HepG2 (cell line): ENCODE measurements around the gene RGL1. TPM values are rescaled to one million over a fixed set of nuclear protein-coding genes. Genes with fewer than 3 reads are reported as not detected.

Experiments
- ATAC-seq: fragments of 200-7000 bp; cut with Tn5 transposase; 3 replicates; pipeline ENCODE4 v1.9.1; 2020; ENCODE audit warnings: mild to moderate bottlenecking, moderate library complexity
- BruUV-seq: library from RNA; stranded (reverse); fragments of 400-500 nt; replicated peaks from 2 replicates; lab custom pipeline; 2021; lab: Mats Ljungman, UMichigan
- CTCF ChIA-PET: fragments of 300-600 bp; formaldehyde crosslinking; extraction: SDS; loops from one replicate; lab custom pipeline; 2021; ENCODE audit warnings: low total read pairs, inconsistent platforms, low intra/inter-chr PET ratio; lab: Yijun Ruan, JAX
- POLR2A ChIA-PET: fragments of 350-600 bp; sonication (Branson Sonifier 250); formaldehyde crosslinking; loops from one replicate; lab custom pipeline; 2020; ENCODE audit warnings: antibody characterized with exemption, inconsistent platforms; lab: Yijun Ruan, JAX
- DNase-seq: peaks from one replicate; pipeline ENCODE4 v3.0.0-alpha.2; 2015; ENCODE audit warnings: low spot score
- FAIRE-seq: peaks from 3 replicates; lab custom pipeline; 2011; peaks lifted over from hg19 to GRCh38; lab: Jason Lieb, UNC
- H2AFZ ChIP-seq: one replicate; pipeline ENCODE4 v1.6.1; 2011; ENCODE audit warnings: low read length, inconsistent platforms
- H3K27ac ChIP-seq: fragments of 300-600 bp; 3 replicates; pipeline ENCODE4 v1.8.0; 2011; ENCODE audit warnings: mixed run types, mild to moderate bottlenecking, mixed read lengths, low read length, inconsistent platforms; ENCODE audit not compliant: insufficient read depth; ENCODE audit errors: extremely low read length
- H3K27me3 ChIP-seq, 2 experiments: fragments of 200-600 bp in 1 of 2; 2 replicates in 1 of 2; 3 replicates in 1 of 2; pipeline versions ENCODE4 v1.6.0 to v1.8.0; 2011; ENCODE audit warnings: low read length in 2 of 2, mild to moderate bottlenecking in 2 of 2, moderate library complexity in 2 of 2, inconsistent platforms in 1 of 2; ENCODE audit not compliant: insufficient read depth in 2 of 2, control insufficient read depth in 1 of 2
- H3K36me3 ChIP-seq, 2 experiments: fragments of 200-600 bp in 1 of 2; replicated peaks in 1 of 2; 2 replicates in 1 of 2; 3 replicates in 1 of 2; pipeline versions ENCODE4 v1.5.1 to v1.8.0; 2011; ENCODE audit warnings: low read length in 2 of 2, inconsistent platforms in 1 of 2; ENCODE audit not compliant: insufficient read depth in 2 of 2, control insufficient read depth in 1 of 2
- H3K4me1 ChIP-seq: 2 replicates; pipeline ENCODE4 v1.5.1; 2012; ENCODE audit warnings: low read length, inconsistent platforms; ENCODE audit not compliant: insufficient read depth
- H3K4me2 ChIP-seq: 2 replicates; pipeline ENCODE4 v1.6.0; 2011; ENCODE audit warnings: low read depth, low read length, inconsistent platforms
- H3K4me3 ChIP-seq, 3 experiments: fragments of 200-600 bp in 1 of 3; sonication (generic), shearing (Covaris generic) in 1 of 3; replicated peaks in 1 of 3; 2 replicates each; pipeline ENCODE4 v1.5.1; 2011 to 2016; ENCODE audit warnings: low read length in 3 of 3, inconsistent platforms in 2 of 3, low read depth in 2 of 3, mild to moderate bottlenecking in 2 of 3, control low read depth in 1 of 3, mixed read lengths in 1 of 3; ENCODE audit not compliant: insufficient read depth in 1 of 3
- H3K79me2 ChIP-seq: one replicate; pipeline ENCODE4 v1.6.1; 2011; ENCODE audit warnings: low read length, inconsistent platforms; ENCODE audit not compliant: insufficient read depth
- H3K9ac ChIP-seq: 2 replicates; pipeline ENCODE4 v1.6.0; 2011; ENCODE audit warnings: mild to moderate bottlenecking, low read depth, low read length, inconsistent platforms; ENCODE audit not compliant: insufficient read depth
- H3K9me3 ChIP-seq: 2 replicates; pipeline ENCODE4 v1.5.1; 2012; ENCODE audit warnings: mild to moderate bottlenecking, low read length
- H4K20me1 ChIP-seq: 2 replicates; pipeline ENCODE4 v1.6.0; 2011; ENCODE audit warnings: inconsistent platforms, mild to moderate bottlenecking, low read length, moderate library complexity; ENCODE audit not compliant: insufficient read depth
- CTCF ChIP-seq: sonication (generic); formaldehyde crosslinking; IDR thresholded peaks from 2 replicates; pipeline ENCODE4 v1.5.0; 2020; ENCODE audit warnings: mild to moderate bottlenecking, missing genetic modification reagents, moderate library complexity
- ISL2 ChIP-seq: sonication (generic); formaldehyde crosslinking; IDR thresholded peaks from 2 replicates; pipeline ENCODE4 v1.5.0; 2020; ENCODE audit warnings: missing genetic modification reagents
- RAD21 ChIP-seq: fragments of 450-650 bp; formaldehyde crosslinking; IDR thresholded peaks from 2 replicates; pipeline ENCODE4 v1.5.0; 2020; ENCODE audit warnings: mild to moderate bottlenecking
- REL ChIP-seq: sonication (generic); formaldehyde crosslinking; conservative IDR thresholded peaks from 2 replicates; pipeline ENCODE4 v1.8.0; 2022; ENCODE audit warnings: mild to moderate bottlenecking, missing genetic modification reagents, moderate library complexity
- REXO4 ChIP-seq: sonication (generic); formaldehyde crosslinking; IDR thresholded peaks from 2 replicates; pipeline ENCODE4 v1.8.0; 2022; ENCODE audit warnings: missing genetic modification reagents, mild to moderate bottlenecking, borderline replicate concordance
- SMAD1 ChIP-seq: sonication (generic); formaldehyde crosslinking; IDR thresholded peaks from 2 replicates; pipeline ENCODE4 v1.4.0; 2020; ENCODE audit warnings: missing genetic modification reagents, low read depth, mild to moderate bottlenecking, borderline replicate concordance
- SNAPC5 ChIP-seq: sonication (generic); formaldehyde crosslinking; IDR thresholded peaks from 2 replicates; pipeline ENCODE4 v1.8.1; 2023; ENCODE audit warnings: mild to moderate bottlenecking, missing genetic modification reagents, borderline replicate concordance
- TP53 ChIP-seq: sonication (generic); formaldehyde crosslinking; conservative IDR thresholded peaks from 2 replicates; pipeline ENCODE4 v1.4.0; 2020; ENCODE audit warnings: missing genetic modification reagents
- whole genome bisulfite sequencing: methylation state at CpG from one replicate; pipeline ENCODE4 v1.1.6; 2017; ENCODE audit warnings: low lambda C conversion rate; 5-methylcytosine and 5-hydroxymethylcytosine counted together
- in situ Hi-C: cut with HindIII; loops from 2 replicates; pipeline ENCODE4 v1.10.0; 2017; ENCODE audit warnings: low pct_unique_long_range_greater_than_20kb; ENCODE audit not compliant: extremely low pct_ligation_motif_present
- intact Hi-C: fragments of 100-400 bp; cut with micrococcal nuclease; formaldehyde crosslinking; loops from one replicate; pipeline ENCODE4 v1.10.0; 2022; ENCODE audit not compliant: unreplicated experiment
- polyA plus RNA-seq, 8 experiments: library from polyadenylated mRNA; depleted of rRNA in 3 of 8; stranded (reverse) in 7 of 8; unstranded in 1 of 8; fragments of >200 nt; fragmentation: Illumina TruSeq in 4 of 8; extraction: Trizol in 4 of 8; gene quantifications; 2 replicates each; pipeline versions ENCODE4 v1.2.1 to v1.2.3, GENCODE V29; 2011 to 2016; ENCODE audit warnings: low read depth in 4 of 8, missing spikeins in 1 of 8, mixed read lengths in 1 of 8; ENCODE audit not compliant: insufficient read depth in 1 of 8
- total RNA-seq, 5 experiments: library from RNA; depleted of rRNA; stranded (reverse); fragments of >200 nt; fragmentation: Illumina TruSeq; extraction: Trizol; gene quantifications; 2 replicates each; pipeline ENCODE4 v1.2.3, GENCODE V29; 2016; ENCODE audit warnings: low read depth in 1 of 5
- TF ChIP-seq, protein P1 (sequence below): sonication (generic); formaldehyde crosslinking; conservative IDR thresholded peaks from 2 replicates; pipeline ENCODE4 v1.4.0; 2020; ENCODE audit warnings: mild to moderate bottlenecking, missing genetic modification reagents, moderate library complexity
- TF ChIP-seq, protein P2 (sequence below): sonication (generic); formaldehyde crosslinking; IDR thresholded peaks from 2 replicates; pipeline ENCODE4 v1.4.0; 2020; ENCODE audit warnings: missing genetic modification reagents

RGL1 gene
- total and polyA plus RNA-seq, 2 of the 13 experiments (the other 11 are each of a cell fraction or from before 2014, with no cell fraction given): 3.5 to 4.7 TPM

GRCh38 chr1:183967914-183968313 lies 163.0 kb downstream of the RGL1 start (continued):
- TF ChIP-seq, protein P1, sequence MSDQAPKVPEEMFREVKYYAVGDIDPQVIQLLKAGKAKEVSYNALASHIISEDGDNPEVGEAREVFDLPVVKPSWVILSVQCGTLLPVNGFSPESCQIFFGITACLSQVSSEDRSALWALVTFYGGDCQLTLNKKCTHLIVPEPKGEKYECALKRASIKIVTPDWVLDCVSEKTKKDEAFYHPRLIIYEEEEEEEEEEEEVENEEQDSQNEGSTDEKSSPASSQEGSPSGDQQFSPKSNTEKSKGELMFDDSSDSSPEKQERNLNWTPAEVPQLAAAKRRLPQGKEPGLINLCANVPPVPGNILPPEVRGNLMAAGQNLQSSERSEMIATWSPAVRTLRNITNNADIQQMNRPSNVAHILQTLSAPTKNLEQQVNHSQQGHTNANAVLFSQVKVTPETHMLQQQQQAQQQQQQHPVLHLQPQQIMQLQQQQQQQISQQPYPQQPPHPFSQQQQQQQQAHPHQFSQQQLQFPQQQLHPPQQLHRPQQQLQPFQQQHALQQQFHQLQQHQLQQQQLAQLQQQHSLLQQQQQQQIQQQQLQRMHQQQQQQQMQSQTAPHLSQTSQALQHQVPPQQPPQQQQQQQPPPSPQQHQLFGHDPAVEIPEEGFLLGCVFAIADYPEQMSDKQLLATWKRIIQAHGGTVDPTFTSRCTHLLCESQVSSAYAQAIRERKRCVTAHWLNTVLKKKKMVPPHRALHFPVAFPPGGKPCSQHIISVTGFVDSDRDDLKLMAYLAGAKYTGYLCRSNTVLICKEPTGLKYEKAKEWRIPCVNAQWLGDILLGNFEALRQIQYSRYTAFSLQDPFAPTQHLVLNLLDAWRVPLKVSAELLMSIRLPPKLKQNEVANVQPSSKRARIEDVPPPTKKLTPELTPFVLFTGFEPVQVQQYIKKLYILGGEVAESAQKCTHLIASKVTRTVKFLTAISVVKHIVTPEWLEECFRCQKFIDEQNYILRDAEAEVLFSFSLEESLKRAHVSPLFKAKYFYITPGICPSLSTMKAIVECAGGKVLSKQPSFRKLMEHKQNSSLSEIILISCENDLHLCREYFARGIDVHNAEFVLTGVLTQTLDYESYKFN (CRISPR knock-in tag): no peak
- TF ChIP-seq ISL2 (no peak), CTCF (CRISPR knock-in tag) (no peak), REXO4 (CRISPR knock-in tag) (no peak), SNAPC5 (CRISPR knock-in tag) (no peak)

DNA sequence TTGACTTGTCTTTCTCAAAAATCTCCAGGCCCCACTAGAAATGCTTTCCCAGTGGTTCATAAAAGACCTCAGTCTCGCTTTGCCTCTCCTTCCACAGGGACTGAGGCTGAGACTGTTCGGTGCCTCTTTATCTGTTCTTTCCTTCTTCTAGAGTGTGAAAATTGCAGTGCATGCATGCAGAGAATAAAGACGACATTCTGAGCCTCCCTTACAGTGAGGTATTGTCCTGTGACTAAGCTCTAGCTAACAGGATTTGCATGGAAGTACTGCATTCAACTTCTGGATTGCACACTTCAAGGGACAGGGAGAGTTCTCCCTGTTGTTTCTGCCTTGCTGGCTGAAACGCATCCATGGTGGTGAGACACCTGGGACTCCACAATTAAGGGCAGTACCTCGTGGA lies 163.5 kb downstream of the RGL1 start:
- no peaks in the 10 kb centered on the region for H3K4me1 ChIP-seq
- POLR2A ChIA-PET: no interaction called here
- BruUV-seq: no TSS peak

More for the DNA sequence above, 163.5 kb downstream of the RGL1 start:
- H3K4me3 ChIP-seq: no peak overlapping the region
- intact Hi-C loops (no loop called here), in situ Hi-C loops (no loop called here)
- no peaks in the 10 kb centered on the region for H3K27me3 ChIP-seq
- H2AFZ ChIP-seq: no peak overlapping the region
- WGBS: 20% methylated on average over 5 of the region's 5 CpGs
- no peaks in the 10 kb centered on the region for H3K9me3 ChIP-seq
- no peak for ATAC-seq
- no peak overlapping the region for H3K27ac ChIP-seq
- no peak overlapping the region for H3K4me2 ChIP-seq
- H3K79me2 ChIP-seq: no peaks in the 10 kb centered on the region
- CTCF ChIA-PET: no interaction called here
- no peak for FAIRE-seq
- no peak overlapping the region for H3K9ac ChIP-seq
- no peak for TF ChIP-seq REL
- no peak for TF ChIP-seq SMAD1 (CRISPR knock-in tag)
- TF ChIP-seq, protein P2, sequence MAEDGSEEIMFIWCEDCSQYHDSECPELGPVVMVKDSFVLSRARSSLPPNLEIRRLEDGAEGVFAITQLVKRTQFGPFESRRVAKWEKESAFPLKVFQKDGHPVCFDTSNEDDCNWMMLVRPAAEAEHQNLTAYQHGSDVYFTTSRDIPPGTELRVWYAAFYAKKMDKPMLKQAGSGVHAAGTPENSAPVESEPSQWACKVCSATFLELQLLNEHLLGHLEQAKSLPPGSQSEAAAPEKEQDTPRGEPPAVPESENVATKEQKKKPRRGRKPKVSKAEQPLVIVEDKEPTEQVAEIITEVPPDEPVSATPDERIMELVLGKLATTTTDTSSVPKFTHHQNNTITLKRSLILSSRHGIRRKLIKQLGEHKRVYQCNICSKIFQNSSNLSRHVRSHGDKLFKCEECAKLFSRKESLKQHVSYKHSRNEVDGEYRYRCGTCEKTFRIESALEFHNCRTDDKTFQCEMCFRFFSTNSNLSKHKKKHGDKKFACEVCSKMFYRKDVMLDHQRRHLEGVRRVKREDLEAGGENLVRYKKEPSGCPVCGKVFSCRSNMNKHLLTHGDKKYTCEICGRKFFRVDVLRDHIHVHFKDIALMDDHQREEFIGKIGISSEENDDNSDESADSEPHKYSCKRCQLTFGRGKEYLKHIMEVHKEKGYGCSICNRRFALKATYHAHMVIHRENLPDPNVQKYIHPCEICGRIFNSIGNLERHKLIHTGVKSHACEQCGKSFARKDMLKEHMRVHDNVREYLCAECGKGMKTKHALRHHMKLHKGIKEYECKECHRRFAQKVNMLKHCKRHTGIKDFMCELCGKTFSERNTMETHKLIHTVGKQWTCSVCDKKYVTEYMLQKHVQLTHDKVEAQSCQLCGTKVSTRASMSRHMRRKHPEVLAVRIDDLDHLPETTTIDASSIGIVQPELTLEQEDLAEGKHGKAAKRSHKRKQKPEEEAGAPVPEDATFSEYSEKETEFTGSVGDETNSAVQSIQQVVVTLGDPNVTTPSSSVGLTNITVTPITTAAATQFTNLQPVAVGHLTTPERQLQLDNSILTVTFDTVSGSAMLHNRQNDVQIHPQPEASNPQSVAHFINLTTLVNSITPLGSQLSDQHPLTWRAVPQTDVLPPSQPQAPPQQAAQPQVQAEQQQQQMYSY (CRISPR knock-in tag): no peak
- TF ChIP-seq TP53 (CRISPR knock-in tag): no peak
- no peak for TF ChIP-seq RAD21
- H4K20me1 ChIP-seq: no peaks in the 10 kb centered on the region
- DNase-seq: no peak
- no peaks in the 10 kb centered on the region for H3K36me3 ChIP-seq
